GDM1 (cell line): ENCODE data around the gene FLYWCH1.
A peak's percentile ranks its signal among the peaks of the same experiment; 100 is the strongest.

Experiments
- DNase-seq: peaks from one replicate; lab custom pipeline; 2025; lab: John Stamatoyannopoulos, UW

The FLYWCH1 gene

GRCh38 chr16:2911638-2912329, at the start of gene FLYWCH1:
Gene FLYWCH1, plus strand, starts transcription at chr16:2911931. Its CDS starts 17,755 bp downstream, at chr16:2929686.
- DNase-seq = peak; percentile 98

- DNase-seq = no peak
These were observed 46.1 kb upstream of the FLYWCH1 start for GRCh38 chr16:2865651-2866050.

GRCh38 chr16:2866431-2866830, 45.3 kb upstream of the FLYWCH1 start:
- no peak for DNase-seq

GRCh38 chr16:2867661-2867986, 44.1 kb upstream of the FLYWCH1 start:
- DNase-seq = no peak

GRCh38 chr16:2867987-2868789, 43.5 kb upstream of the FLYWCH1 start:
- DNase-seq = peak; percentile 91

- no peak for DNase-seq
These were observed 39.8 kb upstream of the FLYWCH1 start for GRCh38 chr16:2871926-2872325.

GRCh38 chr16:2874032-2874911, 37.5 kb upstream of the FLYWCH1 start:
- no peak for DNase-seq

- DNase-seq = peak; percentile 74
These were observed 36.8 kb upstream of the FLYWCH1 start for GRCh38 chr16:2874912-2875362.

- no peak for DNase-seq
These were observed 31.8 kb upstream of the FLYWCH1 start for GRCh38 chr16:2879854-2880508.

GRCh38 chr16:2881783-2882649, 29.7 kb upstream of the FLYWCH1 start:
- no peak for DNase-seq

- DNase-seq = peak; percentile 97
These were observed 28.9 kb upstream of the FLYWCH1 start, which contains the start of gene FLYWCH2 for GRCh38 chr16:2882650-2883457. Gene FLYWCH2, plus strand, starts transcription at chr16:2883215. Its CDS starts 13,235 bp downstream, at chr16:2896450.

GRCh38 chr16:2883458-2883908, 28.2 kb upstream of the FLYWCH1 start:
- DNase-seq = no peak

- DNase-seq = no peak
These were observed 27.7 kb upstream of the FLYWCH1 start for GRCh38 chr16:2884041-2884451.

GRCh38 chr16:2894231-2894630, 17.5 kb upstream of the FLYWCH1 start:
- no peak for DNase-seq

- DNase-seq = no peak
These were observed 15.9 kb upstream of the FLYWCH1 start for GRCh38 chr16:2895813-2896212.

GRCh38 chr16:2896480-2897010, 15.2 kb upstream of the FLYWCH1 start:
- no peak for DNase-seq

- no peak for DNase-seq
These were observed 14.6 kb upstream of the FLYWCH1 start for GRCh38 chr16:2897110-2897509.

- DNase-seq = no peak
These were observed 12.7 kb upstream of the FLYWCH1 start for GRCh38 chr16:2898831-2899563.

GRCh38 chr16:2899564-2900072, 12.1 kb upstream of the FLYWCH1 start:
- DNase-seq = no peak
